OCI-LY3 (cell line): Measurements from ENCODE around the gene ZPLD1.

Experiments used
- CTCF ChIP-seq: fragments of 200-600, 300-600 bp; sonication (generic); IDR thresholded peaks from 2 replicates; pipeline ENCODE4 v1.5.1; 2014; ENCODE audit warnings: antibody characterized with exemption, low read length, low read depth
- EZH2phosphoT487 ChIP-seq: fragments of 200-600 bp; shearing (Covaris generic); IDR thresholded peaks from 2 replicates; pipeline ENCODE4 v1.6.1; 2018; ENCODE audit warnings: antibody characterized with exemption, mixed run types, low read depth

DNA sequence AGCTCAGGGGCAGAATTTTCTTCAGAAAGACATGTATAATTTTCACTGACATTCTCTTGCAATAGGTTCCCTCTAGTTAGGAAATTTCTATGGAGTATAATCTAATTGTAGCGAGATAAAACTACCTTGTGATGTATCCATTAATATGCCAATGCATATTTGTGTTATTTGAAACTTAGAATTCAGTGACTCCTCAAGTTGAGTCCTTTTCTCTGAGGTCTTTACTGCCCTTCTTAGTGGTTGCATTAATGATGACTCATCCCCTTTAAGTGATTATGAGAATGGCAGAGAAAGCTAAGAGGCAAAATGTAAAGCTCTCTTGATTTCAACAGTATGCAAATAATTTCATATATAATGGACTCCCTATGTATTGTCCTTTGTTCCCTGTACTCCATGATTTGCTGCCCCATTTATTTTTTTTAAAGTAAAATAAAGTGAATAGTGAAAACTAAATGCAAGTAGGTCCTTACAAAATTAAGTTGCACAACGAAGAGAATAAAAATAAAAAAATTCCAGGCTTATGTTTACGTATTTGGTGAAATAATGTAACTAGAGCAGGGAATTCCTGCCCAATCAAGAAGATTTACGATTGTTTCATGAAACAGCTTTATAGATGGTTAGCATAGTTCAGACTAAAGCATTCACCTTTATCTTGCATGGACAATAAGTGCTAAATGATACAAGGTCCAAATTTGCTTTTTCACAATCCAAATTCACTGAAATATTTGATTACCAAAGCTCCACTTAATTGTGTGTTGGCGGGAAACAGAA is 78.1 kb downstream of the ZPLD1 start:
- TF ChIP-seq CTCF (no peak), EZH2phosphoT487 (no peak)
